Measurements from ENCODE around the gene THEM5.
"Not testable (repeated sequence)": the region's sequence is repeated elsewhere in the genome, so short reads cannot be mapped to it uniquely, and the experiment has no call there.

Gene THEM5

DNA sequence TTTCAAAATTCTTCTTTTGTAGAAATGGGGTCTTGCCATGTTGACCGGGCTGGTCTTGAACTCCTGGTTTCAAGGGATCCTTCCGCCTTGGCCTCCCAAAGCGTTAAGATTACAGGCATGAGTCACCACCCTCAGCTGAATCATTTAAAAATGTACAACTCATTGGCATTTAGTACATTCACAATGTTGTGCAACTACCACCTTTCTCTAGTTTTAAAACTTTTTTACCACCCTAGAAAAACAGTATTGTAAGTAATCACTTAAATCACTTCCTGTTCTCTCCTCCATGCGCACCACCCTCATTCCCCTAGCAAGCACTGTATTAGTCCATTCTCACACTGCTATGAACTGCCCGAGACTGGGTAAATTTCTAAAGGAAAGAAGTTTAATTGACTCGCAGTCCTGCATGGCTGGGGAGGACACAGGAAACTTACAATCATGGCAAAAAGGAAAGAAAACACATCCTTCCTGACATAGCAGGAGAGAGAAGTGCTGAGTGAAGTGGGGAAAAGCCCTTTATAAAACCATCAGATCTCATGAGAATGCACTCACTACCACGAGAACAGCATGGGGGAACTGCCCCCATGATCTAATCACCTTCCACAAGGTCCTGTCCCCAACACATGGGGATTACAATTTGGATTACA, 14.4 kb upstream of the THEM5 start:
- no peak for DNase-seq

DNA sequence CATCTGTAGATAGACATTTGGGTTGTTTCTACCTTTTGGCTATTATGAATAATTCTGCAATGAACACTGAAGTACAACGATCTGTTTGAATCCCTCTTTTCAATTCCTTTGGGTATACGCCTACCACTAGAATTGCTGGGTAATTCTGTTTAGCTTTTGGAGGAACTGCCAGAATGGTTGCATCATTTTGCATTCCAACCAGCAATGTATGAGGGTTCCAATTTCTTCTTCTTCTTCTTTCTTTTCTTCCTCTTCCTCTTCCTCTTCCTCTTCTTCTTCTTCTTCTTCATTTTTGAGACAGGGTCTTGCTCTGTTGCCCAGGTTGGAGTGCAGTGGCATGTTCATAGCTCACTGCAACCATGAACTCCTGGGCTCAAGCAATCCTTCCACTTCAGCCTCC, 13.8 kb upstream of the THEM5 start:
- DNase-seq: no peak

DNA sequence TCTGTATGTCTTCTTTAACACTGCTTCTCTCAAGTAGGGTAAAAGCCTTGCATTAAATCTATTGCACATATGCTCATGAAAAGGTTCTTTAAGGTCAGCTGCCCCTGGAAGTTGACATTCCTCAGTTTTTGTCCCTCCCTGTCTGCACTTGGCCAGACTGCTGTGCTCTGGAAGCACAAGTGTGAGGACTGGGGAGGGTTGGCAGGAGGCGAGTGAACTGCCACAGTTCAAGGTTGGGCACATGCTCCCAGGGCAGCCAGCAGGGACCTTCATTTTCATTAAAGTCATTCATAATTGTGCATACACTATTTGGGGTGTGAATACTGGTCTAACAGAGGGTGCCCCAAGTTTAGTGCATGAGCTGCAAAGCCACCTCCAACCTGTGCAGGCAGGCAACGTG, 10.9 kb upstream of the THEM5 start:
- DNase-seq: no peak

DNA sequence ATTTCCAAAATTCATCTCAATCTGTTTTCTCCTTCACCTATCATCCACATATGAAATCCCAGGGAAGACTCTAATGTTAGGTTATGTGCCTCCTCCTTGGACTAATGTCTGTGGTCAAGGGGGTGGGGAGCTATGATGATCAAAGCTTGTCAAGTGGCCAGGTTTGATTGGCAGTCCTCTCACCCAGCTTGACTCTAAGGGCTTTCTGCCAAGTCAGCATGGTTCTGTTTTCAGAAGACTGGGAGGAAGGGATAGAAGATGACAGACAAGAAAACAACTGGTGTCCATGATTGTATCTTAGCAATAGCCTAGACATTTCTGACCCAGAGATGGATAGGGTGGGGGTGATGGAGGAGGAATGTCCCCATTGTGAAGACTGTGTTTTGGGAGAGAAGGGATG, 9.1 kb upstream of the THEM5 start:
- no peak for DNase-seq

DNA sequence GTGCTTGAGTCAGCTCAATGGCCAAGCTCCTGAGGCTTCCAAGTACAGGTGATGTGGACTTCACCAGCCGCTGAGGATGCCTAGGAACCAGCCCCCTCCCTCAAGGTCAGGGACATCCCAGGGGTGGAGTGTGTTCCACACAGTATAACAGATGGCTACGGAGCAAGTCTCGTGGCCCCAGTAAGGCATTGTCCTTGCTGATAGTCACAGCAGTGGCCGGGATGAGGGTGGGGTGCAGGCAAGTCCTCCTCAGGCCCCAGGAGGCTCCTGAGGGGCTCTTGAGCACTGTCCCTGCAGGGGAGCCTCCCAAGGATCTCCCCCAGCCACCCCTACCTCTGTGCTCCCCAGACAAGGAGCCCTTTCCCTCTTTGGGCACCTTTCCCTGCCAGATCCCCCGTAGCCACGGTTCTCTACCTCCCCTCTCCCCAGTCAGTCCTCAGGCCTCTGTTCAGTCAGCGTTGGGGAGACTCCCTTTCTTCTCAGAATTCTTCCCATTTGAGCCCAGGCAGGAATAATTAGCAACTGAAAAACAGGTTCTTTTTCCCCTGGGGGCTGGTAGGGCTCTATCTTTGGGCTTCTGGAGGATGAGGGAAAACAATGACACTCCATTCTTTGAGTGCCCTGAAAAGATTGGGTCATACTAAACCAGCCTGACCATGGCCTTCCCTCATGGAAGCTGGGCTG, 7.1 kb upstream of the THEM5 start:
- DNase-seq: no peak

DNA sequence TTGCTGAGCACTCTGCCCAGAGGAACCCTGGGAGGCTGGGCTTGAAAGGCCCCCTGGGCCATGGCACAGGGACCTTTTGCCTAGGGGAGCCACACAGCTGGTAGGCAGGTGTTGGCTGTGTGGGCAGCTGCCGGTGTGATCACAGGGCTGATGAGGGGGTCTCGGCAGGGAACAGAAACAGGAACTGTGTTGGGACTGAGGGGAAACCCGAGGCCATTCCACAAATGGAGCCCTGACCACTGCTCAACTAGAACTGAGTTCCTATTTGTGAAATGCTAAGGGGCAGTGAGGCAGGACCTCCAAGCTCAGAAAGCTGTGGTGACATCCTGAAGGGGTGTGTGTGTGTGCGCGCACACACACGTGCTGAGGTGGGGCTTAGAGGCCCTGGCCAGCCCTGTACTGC, 6.4 kb upstream of the THEM5 start:
- DNase-seq: no peak

DNA sequence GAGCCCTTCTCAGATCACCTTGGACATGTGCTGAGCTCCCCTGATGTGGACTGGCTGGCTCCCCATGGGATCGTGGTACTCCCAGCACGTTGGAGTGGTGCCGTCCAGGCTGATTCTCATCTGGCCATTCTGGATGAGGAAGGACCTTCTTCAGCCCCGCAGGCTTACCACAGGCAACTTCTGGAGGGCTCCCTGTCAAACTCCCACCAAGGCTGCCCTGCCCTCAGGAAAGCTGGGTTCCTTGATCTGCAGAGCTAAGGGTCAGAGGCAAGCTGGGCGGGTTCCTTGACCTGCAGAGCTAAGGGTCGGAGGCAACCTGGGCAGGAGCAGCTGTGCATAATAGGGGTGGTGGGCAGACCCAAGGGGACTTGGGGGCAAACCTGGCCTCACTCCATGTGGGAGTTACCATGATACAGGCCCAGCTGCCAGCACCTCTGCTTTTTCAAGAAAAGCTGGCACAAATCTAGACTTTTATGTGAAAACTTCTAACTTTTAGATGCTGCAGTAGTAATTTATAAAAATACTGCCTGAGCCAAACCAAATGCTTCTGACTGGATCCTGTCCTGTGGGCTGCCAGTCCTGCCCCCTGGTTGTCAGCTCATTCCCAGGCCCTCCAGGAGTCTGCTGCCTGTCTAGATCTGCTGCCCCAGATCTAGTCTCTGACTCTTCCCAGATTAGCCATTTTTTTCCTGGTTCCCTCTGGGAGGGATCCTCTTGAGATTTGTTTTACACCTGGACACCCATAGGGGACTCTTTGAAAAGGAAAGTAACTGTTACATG, 5.6 kb upstream of the THEM5 start:
- DNase-seq: no peak

DNA sequence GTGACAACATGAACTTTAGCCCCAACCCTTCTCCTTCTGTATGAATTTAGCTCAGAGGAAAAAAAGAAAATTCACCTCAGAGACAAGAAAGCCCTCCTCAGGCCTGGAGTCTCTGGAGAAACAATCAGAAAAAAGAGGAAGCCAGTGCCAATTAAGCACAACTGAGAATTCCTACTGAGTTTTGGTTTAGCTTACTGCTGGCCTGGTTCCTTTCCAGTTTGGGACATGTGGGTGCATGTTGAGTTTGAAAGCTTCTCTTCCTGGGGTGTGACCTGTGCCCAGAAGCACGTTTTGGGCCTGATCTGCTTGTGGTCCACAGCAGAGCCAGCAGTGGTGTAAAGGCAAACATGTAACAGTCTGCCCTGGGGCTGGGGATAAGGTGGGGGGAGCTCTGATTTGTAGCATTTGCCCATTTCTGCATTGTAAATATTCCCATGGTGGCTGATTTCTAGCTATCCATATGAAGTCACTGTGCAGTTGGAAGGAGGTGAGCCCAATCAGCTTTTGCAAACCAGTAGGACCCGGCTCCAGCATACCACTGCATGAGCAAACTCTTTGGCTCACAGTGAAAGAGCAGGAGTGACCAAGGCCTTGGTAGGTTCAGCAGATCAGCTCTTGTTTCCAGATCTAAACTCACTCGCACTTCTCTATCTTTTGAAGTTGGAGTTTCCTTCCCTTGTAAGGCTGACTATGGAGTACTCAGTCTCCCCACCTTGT, 4.7 kb upstream of the THEM5 start:
- no peak for DNase-seq

DNA sequence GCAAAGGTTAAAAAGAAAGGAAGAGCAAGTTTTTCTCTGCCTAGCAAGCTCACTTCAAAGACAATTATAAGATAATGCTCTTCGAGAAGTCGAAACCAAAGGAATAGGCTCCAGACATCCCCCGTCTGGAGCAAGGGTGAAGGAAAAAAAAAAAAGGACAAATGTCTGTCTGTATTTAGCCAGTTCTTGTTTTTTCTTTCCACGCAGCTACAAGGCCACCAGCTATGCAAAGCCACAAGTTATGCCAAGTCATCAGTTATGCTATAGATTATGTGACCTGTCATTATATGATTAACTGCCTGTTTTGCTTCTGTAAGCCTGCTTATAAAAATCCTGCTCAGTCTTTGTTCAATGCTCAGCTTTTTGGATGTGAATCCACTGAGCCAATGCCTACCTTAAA, 2.4 kb upstream of the THEM5 start:
- DNase-seq: no peak

DNA sequence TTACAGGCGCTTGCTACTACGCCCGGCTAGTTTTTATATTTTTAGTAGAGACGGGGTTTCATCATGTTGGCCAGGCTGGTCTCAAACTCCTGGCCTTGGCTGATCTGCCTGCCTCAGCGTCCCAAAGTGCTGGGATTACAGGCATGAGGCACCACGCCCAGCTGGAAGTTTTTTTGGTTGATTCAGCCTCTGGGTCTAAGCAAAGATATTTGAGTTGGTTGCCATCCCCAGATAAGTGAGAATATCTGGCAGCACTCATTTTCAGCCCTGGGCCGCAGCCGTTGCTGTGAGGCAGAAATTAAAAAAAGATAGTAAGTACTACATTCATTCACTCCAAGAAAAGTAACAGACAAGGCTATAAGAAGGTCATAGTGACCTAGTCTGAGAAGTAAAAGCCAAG, 2.0 kb upstream of the THEM5 start:
- not testable (repeated sequence) for DNase-seq

DNA sequence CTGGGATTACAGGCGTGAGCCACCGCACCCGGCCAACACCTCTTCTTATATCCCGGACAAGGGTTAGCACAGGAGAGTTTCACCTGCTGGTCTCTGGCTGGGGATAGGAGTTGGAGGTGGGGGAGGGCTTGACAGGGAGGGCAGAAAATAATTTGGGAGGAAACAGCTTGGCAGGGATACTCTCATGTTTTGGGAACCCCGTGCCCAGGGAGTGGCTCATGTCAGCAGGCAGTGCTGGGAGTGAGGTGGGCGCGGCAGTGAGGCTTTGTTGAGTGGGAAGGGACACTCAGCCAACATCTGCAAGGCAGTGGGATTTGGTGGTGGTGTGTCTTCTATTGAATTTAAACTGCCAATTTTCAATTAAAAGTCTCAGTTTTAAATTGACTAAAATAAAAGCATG, 1.1 kb upstream of the THEM5 start:
- no peak for DNase-seq

DNA sequence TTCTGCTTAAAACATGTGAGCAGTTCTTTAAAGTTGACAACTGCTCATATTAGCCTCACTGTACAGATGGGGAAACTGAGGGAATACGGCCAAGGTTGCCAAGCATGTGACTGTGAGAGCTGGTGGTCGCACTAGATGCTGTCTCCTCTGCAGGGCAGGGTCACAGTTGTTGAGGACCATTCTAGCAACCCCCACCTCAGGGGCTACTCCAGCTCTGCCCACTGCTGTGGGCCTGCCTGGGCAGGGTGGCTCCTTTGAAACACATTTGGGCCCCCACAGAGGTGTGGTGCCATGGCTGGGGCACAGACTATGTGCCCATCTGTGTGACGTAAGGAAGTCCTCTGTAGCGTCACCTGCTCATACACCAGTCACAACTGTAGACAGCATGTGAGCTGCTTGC, 779 bp downstream of the THEM5 start:
- DNase-seq: no peak

DNA sequence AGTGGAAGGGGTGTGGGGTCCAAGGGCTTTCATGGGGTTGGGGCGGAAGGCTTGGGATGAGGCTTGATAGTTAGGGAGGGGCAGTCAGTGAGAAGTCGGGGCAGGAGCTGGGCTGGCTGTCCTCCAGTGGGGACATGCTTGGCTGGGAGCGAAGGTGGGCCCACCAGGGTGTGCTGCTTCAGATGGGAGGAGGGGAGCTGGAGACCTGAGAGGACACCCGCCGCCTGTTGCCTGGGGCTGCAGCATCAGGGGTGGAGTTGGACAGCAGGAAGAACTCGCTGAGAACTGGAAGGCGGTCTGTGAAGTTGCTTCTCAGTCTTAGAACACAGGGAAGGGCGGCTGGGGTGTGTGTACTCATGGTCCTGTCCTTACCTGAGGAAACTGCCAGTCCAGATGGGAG, 1.6 kb downstream of the THEM5 start:
- no peak for DNase-seq

DNA sequence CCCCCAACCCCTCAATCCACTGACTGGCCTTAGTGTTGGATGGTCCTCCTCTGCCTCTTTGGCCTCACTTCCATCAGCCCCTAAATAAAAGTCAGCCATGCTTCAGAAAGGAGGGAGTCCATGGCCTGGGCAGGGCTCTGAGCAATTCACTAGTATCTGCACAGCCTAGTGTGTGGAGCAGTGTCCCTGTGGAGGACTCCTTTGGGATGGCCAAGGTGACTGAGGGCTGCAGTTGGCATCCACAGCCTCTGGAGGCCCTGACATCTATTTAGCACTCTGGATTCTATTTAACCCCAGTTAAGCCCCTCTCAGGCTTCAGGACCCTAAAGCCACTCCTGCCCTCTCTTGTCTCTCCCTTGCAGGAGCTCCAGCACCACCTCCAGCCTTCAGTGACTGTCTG, 3.6 kb downstream of the THEM5 start:
- DNase-seq: no peak

DNA sequence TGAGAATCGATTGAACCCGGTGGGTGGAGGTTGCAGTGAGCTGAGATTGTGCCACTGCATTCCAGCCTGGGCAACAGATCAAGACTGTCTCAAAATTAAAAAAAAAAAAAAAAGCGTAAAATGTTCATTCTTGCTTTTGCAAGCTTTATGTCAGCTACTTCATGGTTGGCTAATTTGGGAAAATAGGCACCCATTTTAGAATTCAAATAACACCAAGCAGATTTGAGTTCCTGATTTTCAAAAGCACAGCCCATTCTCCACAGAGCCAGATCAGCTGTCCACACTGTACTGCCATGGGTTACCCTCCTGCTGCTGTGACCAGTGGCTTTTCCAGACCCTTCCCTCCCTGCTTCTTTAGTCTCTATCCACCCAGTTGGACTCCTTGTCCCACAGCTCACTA, 4.4 kb downstream of the THEM5 start:
- no peak for DNase-seq

DNA sequence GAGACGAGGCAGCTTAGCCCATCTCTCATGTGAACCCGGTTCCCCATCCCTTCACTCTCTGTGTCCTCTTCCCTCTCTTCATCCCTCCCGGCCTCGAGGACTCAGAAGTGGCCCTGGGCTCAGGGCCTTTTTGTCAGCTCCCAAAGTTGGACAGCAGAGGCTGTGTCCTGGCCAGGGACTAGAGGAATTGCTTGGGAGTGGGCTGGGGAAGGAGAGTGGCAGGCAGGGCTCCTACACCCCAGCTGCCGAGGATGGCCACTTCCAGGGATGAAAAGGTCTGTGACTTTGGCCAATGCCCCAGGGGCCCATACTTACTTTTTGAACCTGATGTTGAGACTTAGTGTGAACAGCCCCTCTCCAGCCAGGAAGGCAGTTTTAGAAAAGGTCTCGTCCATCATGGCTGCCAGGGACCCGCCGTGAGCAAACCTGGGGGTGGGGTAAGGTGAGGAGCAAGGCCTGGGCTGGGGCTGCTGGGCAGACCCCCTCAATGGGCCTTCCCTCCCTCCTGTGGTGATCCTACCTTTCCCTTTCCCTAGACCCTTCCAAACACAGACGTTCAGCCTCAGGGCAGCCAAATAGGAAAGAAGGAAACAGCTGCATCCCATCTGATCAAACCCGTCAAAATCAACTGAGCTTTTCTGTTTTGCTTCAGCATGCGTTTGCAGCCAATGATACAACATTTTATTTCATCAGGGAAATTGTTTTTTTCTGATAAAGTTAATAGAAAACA, 5.5 kb downstream of the THEM5 start:
- no peak for DNase-seq

DNA sequence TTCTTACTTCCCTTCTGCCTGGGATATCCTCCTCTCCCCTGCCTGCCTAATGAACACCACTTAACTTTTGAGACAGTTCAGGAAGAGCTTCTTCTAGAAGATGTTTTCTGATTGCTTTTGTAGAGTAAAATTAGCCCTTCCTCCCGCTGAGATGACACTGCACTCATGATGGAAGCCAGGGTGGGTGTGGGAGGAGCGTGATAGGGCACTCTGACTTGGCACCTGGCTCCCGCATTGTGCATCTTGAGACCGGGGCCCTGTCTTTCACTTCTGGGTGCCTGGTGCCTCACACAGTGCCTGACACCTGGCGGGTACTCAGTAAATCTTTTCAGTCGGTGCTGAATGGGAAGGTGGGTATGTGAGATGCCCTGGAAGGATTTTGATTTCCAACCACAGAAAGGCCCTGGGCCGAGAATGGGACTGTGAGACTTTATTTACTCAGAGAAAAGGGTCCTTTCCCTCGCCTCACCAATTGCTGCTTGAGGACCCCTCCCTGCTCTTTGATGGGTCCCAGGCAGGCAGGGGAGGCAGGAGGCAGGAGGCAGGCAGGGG, 6.8 kb downstream of the THEM5 start:
- no peak for DNase-seq

DNA sequence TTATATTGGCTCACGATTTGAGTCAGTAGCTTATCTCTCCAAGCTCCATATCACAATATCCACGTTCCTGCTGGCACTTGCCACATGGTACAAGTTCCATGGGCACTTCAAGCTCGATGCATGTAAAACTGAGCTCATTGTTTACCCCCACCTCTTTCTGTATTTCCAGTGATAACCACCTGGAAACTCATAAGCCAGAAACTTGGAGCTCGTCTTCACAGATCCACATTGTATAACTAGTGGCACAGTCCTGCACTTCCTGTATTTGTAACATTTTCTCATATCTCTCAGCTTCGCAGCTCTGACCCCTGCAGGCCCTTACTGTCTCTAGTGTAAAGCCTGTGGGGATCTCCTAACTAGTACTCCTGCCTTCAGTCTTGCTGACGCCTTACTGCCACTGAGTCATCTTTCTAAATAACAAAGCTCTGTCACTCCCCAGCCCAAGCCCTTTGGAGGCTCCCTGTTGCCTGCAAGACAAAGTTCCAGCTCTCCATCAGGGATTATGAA, 7.4 kb downstream of the THEM5 start:
- DNase-seq: no peak

DNA sequence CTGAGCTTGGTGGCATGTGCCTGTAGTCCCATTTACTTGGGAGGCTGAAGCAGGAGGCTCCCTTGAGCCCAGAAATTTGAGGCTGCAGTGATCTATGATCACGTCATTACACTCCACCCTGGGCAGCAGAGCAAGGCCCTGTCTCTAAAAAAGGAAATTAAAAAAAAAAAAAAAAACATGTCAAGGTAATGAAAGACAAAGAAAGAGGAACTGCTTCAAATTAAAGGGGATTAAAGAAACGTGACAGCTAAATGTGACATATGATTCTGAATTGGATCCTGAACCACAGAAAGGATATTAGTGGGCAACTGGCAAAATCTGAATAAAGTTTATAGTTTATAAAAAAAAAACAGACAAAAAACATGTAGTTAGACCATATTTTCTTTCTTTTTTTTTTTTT, 10.1 kb downstream of the THEM5 start:
- no peak for DNase-seq

DNA sequence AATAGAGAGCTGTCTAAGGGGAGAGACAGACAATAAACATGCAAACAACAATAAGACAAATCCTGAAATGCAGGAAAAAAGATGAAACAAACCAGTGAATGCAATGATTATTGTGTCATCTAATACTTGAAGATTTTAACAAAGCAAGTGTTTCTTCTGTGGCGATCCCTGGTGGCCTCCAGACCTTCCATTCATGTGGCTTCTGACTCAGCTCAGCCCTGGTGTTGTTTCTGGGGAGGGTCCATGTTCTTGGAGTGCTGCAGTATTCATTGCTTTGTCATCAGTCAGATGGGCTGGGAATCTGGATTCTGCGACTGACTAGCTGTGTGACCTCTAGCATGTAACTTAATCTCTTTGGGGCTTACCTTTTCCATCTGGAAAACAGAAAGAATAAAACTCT, 12.4 kb downstream of the THEM5 start:
- DNase-seq: no peak

DNA sequence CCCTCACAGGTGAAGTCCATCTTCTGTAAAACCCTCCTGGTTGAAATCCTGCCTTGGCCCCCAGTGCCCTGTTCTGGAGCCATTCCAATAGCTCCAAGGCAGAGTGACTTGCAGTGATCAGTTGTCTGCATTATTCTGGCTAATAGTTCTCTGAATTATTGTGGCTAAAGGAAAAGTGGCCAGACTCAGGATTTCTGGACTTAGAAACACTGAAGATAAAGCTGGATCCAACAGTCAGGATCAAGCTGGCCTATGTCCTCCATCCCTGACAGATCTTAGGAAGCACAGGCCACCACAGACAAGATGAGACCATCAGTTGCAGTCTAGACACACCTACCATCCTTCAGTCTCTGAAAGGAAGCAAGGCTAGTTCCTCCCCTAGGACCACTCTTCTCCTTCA, 13.1 kb downstream of the THEM5 start:
- no peak for DNase-seq
